Lower lobe of right lung (tissue), 2 donors: ENCODE results near the gene SLC9A9. TPM values are rescaled to one million over a fixed set of nuclear protein-coding genes. Genes with fewer than 3 reads are reported as not detected.

Experiments used
- ATAC-seq, 2 donors: fragments of 200-7000 bp; cut with Tn5 transposase; one replicate each; pipeline ENCODE4 v1.9.1; 2020 to 2022; ENCODE audit warnings: mild to moderate bottlenecking in 2 of 2, moderate library complexity in 2 of 2
- DNase-seq: peaks from one replicate; pipeline ENCODE4 v3.0.0-alpha.2; 2020
- H3K27ac ChIP-seq: fragments of 200-600 bp; one replicate; pipeline ENCODE4 v1.8.0; 2022
- H3K27me3 ChIP-seq: fragments of 200-600 bp; one replicate; pipeline ENCODE4 v1.8.0; 2022; ENCODE audit warnings: low read depth
- H3K36me3 ChIP-seq: fragments of 200-600 bp; one replicate; pipeline ENCODE4 v1.8.0; 2022; ENCODE audit warnings: mild to moderate bottlenecking
- H3K4me1 ChIP-seq: fragments of 200-600 bp; one replicate; pipeline ENCODE4 v1.8.0; 2022
- H3K4me3 ChIP-seq: fragments of 200-600 bp; one replicate; pipeline ENCODE4 v1.8.0; 2022; ENCODE audit warnings: mild to moderate bottlenecking
- H3K9me3 ChIP-seq: fragments of 200-600 bp; one replicate; pipeline ENCODE4 v1.8.0; 2022
- CTCF ChIP-seq: fragments of 200-600 bp; IDR thresholded peaks from one replicate; pipeline ENCODE4 v1.8.0; 2022; ENCODE audit warnings: antibody characterized with exemption, mild to moderate bottlenecking
- intact Hi-C: fragments of 100-400 bp; cut with DNase I; formaldehyde crosslinking; loops from one replicate; pipeline ENCODE4 v1.11.0; 2022
- total RNA-seq: library from RNA; stranded (reverse); fragmentation: NEBNext Ultra II Directional; extraction: Animal tissue kit (Norgen Biotek cat#: 25700); gene quantifications from one replicate; pipeline ENCODE4 v1.2.1, GENCODE V29; 2021
- donor health status: DM: no; HTN: yes; CAD: no; lungs with severe emphysema.

The SLC9A9 gene
- total RNA-seq, 1 donor from 2014 or later, result 15.6 TPM

GRCh38 chr3:143412084-143412483 is 436.2 kb downstream of the SLC9A9 start:
- no peak overlapping the region for H3K4me3 ChIP-seq
- H3K27ac ChIP-seq, result no peak overlapping the region
- no peak for DNase-seq
- intact Hi-C loops, result no loop called here
- H3K9me3 ChIP-seq, result no peaks in the 10 kb centered on the region
- no peak for TF ChIP-seq CTCF
- no peak for ATAC-seq
- no peaks in the 10 kb centered on the region for H3K27me3 ChIP-seq
- no peaks in the 10 kb centered on the region for H3K4me1 ChIP-seq
- no peaks in the 10 kb centered on the region for H3K36me3 ChIP-seq

GRCh38 chr3:143410259-143410658 is 438.0 kb downstream of the SLC9A9 start:
- Histone ChIP-seq H3K4me3 (no peak overlapping the region), H3K36me3 (no peaks in the 10 kb centered on the region), H3K4me1 (no peaks in the 10 kb centered on the region), H3K27me3 (no peaks in the 10 kb centered on the region), H3K27ac (no peak overlapping the region), H3K9me3 (no peaks in the 10 kb centered on the region)
- intact Hi-C loops, result no loop called here
- ATAC-seq, result no peak
- no peak for DNase-seq
- TF ChIP-seq CTCF, result no peak

- ATAC-seq, result no peak
Measured at GRCh38 chr3:143408771-143409170, 439.5 kb downstream of the SLC9A9 start.

GRCh38 chr3:143402602-143403001 is 445.7 kb downstream of the SLC9A9 start:
- H3K36me3 ChIP-seq, result no peaks in the 10 kb centered on the region
- H3K4me3 ChIP-seq, result no peak overlapping the region
- H3K9me3 ChIP-seq, result no peaks in the 10 kb centered on the region
- no peak for TF ChIP-seq CTCF
- no peaks in the 10 kb centered on the region for H3K27me3 ChIP-seq
- no peak overlapping the region for H3K27ac ChIP-seq
- ATAC-seq, result no peak
- intact Hi-C loops, result no loop called here
- H3K4me1 ChIP-seq, result no peaks in the 10 kb centered on the region
- no peak for DNase-seq

More at GRCh38 chr3:143408771-143409170, 439.5 kb downstream of the SLC9A9 start:
- H3K36me3 ChIP-seq, result no peaks in the 10 kb centered on the region
- intact Hi-C loops, result no loop called here
- H3K27ac ChIP-seq, result no peak overlapping the region
- no peaks in the 10 kb centered on the region for H3K9me3 ChIP-seq
- TF ChIP-seq CTCF, result no peak
- no peaks in the 10 kb centered on the region for H3K27me3 ChIP-seq
- no peak for DNase-seq
- H3K4me3 ChIP-seq, result no peak overlapping the region
- H3K4me1 ChIP-seq, result no peaks in the 10 kb centered on the region

GRCh38 chr3:143396790-143397189 is 451.5 kb downstream of the SLC9A9 start:
- no peaks in the 10 kb centered on the region for H3K36me3 ChIP-seq
- no peak overlapping the region for H3K4me3 ChIP-seq
- DNase-seq (no peak), ATAC-seq (no peak)
- no peak for TF ChIP-seq CTCF
- no peaks in the 10 kb centered on the region for H3K4me1 ChIP-seq
- no peak overlapping the region for H3K27ac ChIP-seq
- intact Hi-C loops, result no loop called here
- H3K27me3 ChIP-seq, result no peaks in the 10 kb centered on the region
- H3K9me3 ChIP-seq, result no peaks in the 10 kb centered on the region

GRCh38 chr3:143389388-143389787 is 458.9 kb downstream of the SLC9A9 start:
- intact Hi-C loops, result no loop called here
- Histone ChIP-seq H3K4me1 (no peaks in the 10 kb centered on the region), H3K36me3 (no peaks in the 10 kb centered on the region), H3K9me3 (no peaks in the 10 kb centered on the region), H3K27me3 (no peaks in the 10 kb centered on the region), H3K27ac (no peak overlapping the region), H3K4me3 (no peak overlapping the region)
- TF ChIP-seq CTCF, result no peak
- DNase-seq, result no peak
- no peak for ATAC-seq
